Measurements from ENCODE around the gene LRRC49. TPM values are rescaled to one million over a fixed set of nuclear protein-coding genes. Genes with fewer than 3 reads are reported as not detected.

LRRC49 gene
- total and polyA plus RNA-seq, 2 donors (not counting 3 experiments of a cell fraction or from before 2014, with no cell fraction given): 3.0 to 6.6 TPM

- Histone ChIP-seq H3K79me2 (ENCODE audit: control insufficient read depth, insufficient read depth, low read length) (no peaks in the 10 kb centered on the region), H3K9me1 (replicated peaks; ENCODE audit: control insufficient read depth, extremely low read depth, insufficient read depth, low read length) (no peaks in the 10 kb centered on the region), H3K27ac (ENCODE audit: insufficient read depth, low read depth, low read length) (no peak overlapping the region), H3K4me3 (replicated peaks in 1 of 3; ENCODE audit: insufficient read depth in 1 of 3, low read depth in 1 of 3, low read length in 3 of 3) (no peak overlapping the region), H3K4me1 (ENCODE audit: control insufficient read depth, extremely low read depth, insufficient read depth, low read length) (no peaks in the 10 kb centered on the region), H4K20me1 (replicated peaks; ENCODE audit: control insufficient read depth, extremely low read depth, insufficient read depth, low read length) (no peaks in the 10 kb centered on the region), H3K4me2 (ENCODE audit: insufficient read depth, low read length) (no peak overlapping the region), H2AFZ (ENCODE audit: low read depth, low read length) (no peak overlapping the region), H3K9me3 (replicated peaks; ENCODE audit: control insufficient read depth, insufficient read depth, low read length) (no peaks in the 10 kb centered on the region), H3K9ac (replicated peaks; ENCODE audit: extremely low read depth, insufficient read depth, low read length) (no peak overlapping the region), H3K36me3 (ENCODE audit: control insufficient read depth in 2 of 2, extremely low read depth in 1 of 2, insufficient read depth in 2 of 2, low read length in 2 of 2) (no peaks in the 10 kb centered on the region), H3K27me3 (ENCODE audit: control insufficient read depth in 2 of 2, insufficient read depth in 2 of 2, low read length in 2 of 2) (peaks cover 10 to 11% of the 10 kb centered on the region in 2 experiments)
- ChIA-PET POLR2A (no interaction called here), CTCF (no interaction called here)
- intact Hi-C loops (cut with micrococcal nuclease) (no loop called here), dilution Hi-C loops (cut with MboI; ENCODE audit: extremely low pct_ligation_motif_present, low sequenced_read_pairs) (no loop called here)
- no TSS peak for BruUV-seq (replicated peaks)
- FAIRE-seq: no peak
- DNase-seq (ENCODE audit: low read depth, low spot score): no peak
- TF ChIP-seq JUN (IDR thresholded peaks at IDR 0.05; ENCODE audit: borderline replicate concordance, insufficient read depth, insufficient read length, low read depth) (no peak), MAX (IDR thresholded peaks at IDR 0.05; ENCODE audit: insufficient read depth, insufficient read length) (no peak), GATA2 (IDR thresholded peaks at IDR 0.05; ENCODE audit: insufficient read depth, insufficient read length, low read depth, low read length) (no peak), MYC (IDR thresholded peaks at IDR 0.05; ENCODE audit: low read depth, low read length) (no peak), CTCF (IDR thresholded peaks at IDR 0.05; ENCODE audit: extremely low read depth in 1 of 2, insufficient read depth in 1 of 2, low read depth in 1 of 2, low read length in 2 of 2) (no peak), POLR2AphosphoS5 (IDR thresholded peaks at IDR 0.05; ENCODE audit: insufficient read depth, low read depth, low read length) (no peak), POLR2A (IDR thresholded peaks at IDR 0.05; ENCODE audit: low read depth, low read length) (no peak), EZH2 (IDR thresholded peaks at IDR 0.05; ENCODE audit: borderline replicate concordance, low read depth, low read length, severe bottlenecking) (no peak), FOS (IDR thresholded peaks at IDR 0.05; ENCODE audit: borderline replicate concordance, insufficient read depth, low read length) (no peak)
Observed at GRCh38 chr15:71089801-71090200, 197.2 kb downstream of the LRRC49 start.
